Mesenchymal stem cell (in vitro differentiated cells and primary cell): Measurements from ENCODE around the gene EXOC3L2.
A peak's percentile ranks its signal among the peaks of the same experiment; 100 is the strongest.

Source experiments
- DNase-seq: peaks from one replicate; pipeline ENCODE4 v3.0.0-alpha.2; 2013
- H2AFZ ChIP-seq: one replicate; pipeline ENCODE4 v1.6.1; 2013; ENCODE audit warnings: low read depth, mild to moderate bottlenecking, control low read depth, inconsistent platforms, low read length, moderate library complexity
- H2AK5ac ChIP-seq: 2 replicates; pipeline ENCODE4 v1.6.1; 2013; ENCODE audit warnings: low read length, moderate library complexity, mild to moderate bottlenecking, inconsistent platforms; ENCODE audit not compliant: severe bottlenecking
- H2BK120ac ChIP-seq: one replicate; pipeline ENCODE4 v1.6.1; 2013; ENCODE audit warnings: low read depth, mild to moderate bottlenecking, inconsistent platforms, low read length, moderate library complexity
- H2BK12ac ChIP-seq, 2 experiments: one replicate each; pipeline ENCODE4 v1.6.1; 2013; ENCODE audit warnings: inconsistent platforms in 2 of 2, low read length in 2 of 2, mild to moderate bottlenecking in 2 of 2, moderate library complexity in 2 of 2, control low read depth in 1 of 2
- H2BK15ac ChIP-seq: one replicate; pipeline ENCODE4 v1.6.1; 2013; ENCODE audit warnings: mild to moderate bottlenecking, low read depth, inconsistent platforms; ENCODE audit not compliant: poor library complexity, severe bottlenecking
- H2BK5ac ChIP-seq: 2 replicates; pipeline ENCODE4 v1.6.1; 2013; ENCODE audit warnings: low read depth, mild to moderate bottlenecking, low read length, control low read depth, inconsistent platforms; ENCODE audit not compliant: poor library complexity, severe bottlenecking
- H3K14ac ChIP-seq, 2 experiments: one replicate each; pipeline ENCODE4 v1.6.1; 2013; ENCODE audit warnings: inconsistent platforms in 2 of 2, low read length in 2 of 2, control low read depth in 1 of 2, mild to moderate bottlenecking in 1 of 2, moderate library complexity in 1 of 2
- H3K18ac ChIP-seq, 2 experiments: one replicate each; pipeline ENCODE4 v1.6.1; 2013; ENCODE audit warnings: inconsistent platforms in 2 of 2, low read length in 2 of 2, control low read depth in 1 of 2, low read depth in 1 of 2, mild to moderate bottlenecking in 1 of 2
- H3K23ac ChIP-seq, 2 experiments: one replicate each; pipeline ENCODE4 v1.6.1; 2013; ENCODE audit warnings: inconsistent platforms in 2 of 2, low read length in 2 of 2, mild to moderate bottlenecking in 2 of 2, moderate library complexity in 2 of 2, control low read depth in 1 of 2
- H3K27ac ChIP-seq: 2 replicates; pipeline ENCODE4 v1.5.1; 2013; ENCODE audit warnings: mild to moderate bottlenecking, moderate library complexity, low read length, control low read depth, inconsistent platforms; ENCODE audit not compliant: poor library complexity, severe bottlenecking
- H3K27me3 ChIP-seq, 2 experiments: 2 replicates each; pipeline versions ENCODE4 v1.6.1 to v1.7.0; 2013; ENCODE audit warnings: low read length in 2 of 2, mild to moderate bottlenecking in 2 of 2, moderate library complexity in 2 of 2, control low read depth in 1 of 2, inconsistent platforms in 1 of 2; ENCODE audit not compliant: control insufficient read depth in 1 of 2, insufficient read depth in 1 of 2
- H3K36me3 ChIP-seq, 2 experiments: 2 replicates each; pipeline versions ENCODE4 v1.6.1 to v1.7.0; 2013; ENCODE audit warnings: low read length in 2 of 2, control low read depth in 1 of 2, inconsistent platforms in 1 of 2, low read depth in 1 of 2, mild to moderate bottlenecking in 1 of 2; ENCODE audit not compliant: insufficient read depth in 2 of 2, control insufficient read depth in 1 of 2
- H3K4ac ChIP-seq, 2 experiments: one replicate each; pipeline ENCODE4 v1.6.1; 2013; ENCODE audit warnings: inconsistent platforms in 2 of 2, low read length in 2 of 2, mild to moderate bottlenecking in 2 of 2, moderate library complexity in 2 of 2, control low read depth in 1 of 2, low read depth in 1 of 2
- H3K4me1 ChIP-seq: 2 replicates; pipeline ENCODE4 v1.6.1; 2013; ENCODE audit warnings: low read depth, low read length, control low read depth; ENCODE audit not compliant: control insufficient read depth, insufficient read depth
- H3K4me2 ChIP-seq: 2 replicates; pipeline ENCODE4 v1.6.1; 2013; ENCODE audit warnings: low read length, mild to moderate bottlenecking, inconsistent platforms; ENCODE audit not compliant: poor library complexity, severe bottlenecking
- H3K4me3 ChIP-seq, 2 experiments: 2 replicates each; pipeline versions ENCODE4 v1.5.1 to v1.7.0; 2013; ENCODE audit warnings: low read length in 2 of 2, mild to moderate bottlenecking in 2 of 2, control low read depth in 1 of 2, low read depth in 1 of 2; ENCODE audit not compliant: insufficient read depth in 1 of 2
- H3K79me1 ChIP-seq: replicated peaks from 2 replicates; pipeline ENCODE4 v1.6.1; 2013; ENCODE audit warnings: mild to moderate bottlenecking, control low read depth, low read length, inconsistent platforms; ENCODE audit not compliant: poor library complexity, severe bottlenecking
- H3K9ac ChIP-seq: 2 replicates; pipeline ENCODE4 v1.7.0; 2013; ENCODE audit warnings: mild to moderate bottlenecking, low read length, moderate library complexity
- H3K9me3 ChIP-seq: 2 replicates; pipeline ENCODE4 v1.7.0; 2013; ENCODE audit warnings: mild to moderate bottlenecking, low read length; ENCODE audit not compliant: control insufficient read depth
- H4K8ac ChIP-seq: one replicate; pipeline ENCODE4 v1.6.1; 2013; ENCODE audit warnings: inconsistent platforms, mild to moderate bottlenecking, low read length, moderate library complexity
- H4K91ac ChIP-seq: one replicate; pipeline ENCODE4 v1.6.1; 2013; ENCODE audit warnings: mild to moderate bottlenecking, low read length, inconsistent platforms
- WGBS: methylation state at CpG from one replicate; pipeline ENCODE4 v1.1.7; 2013; ENCODE audit warnings: mixed read lengths; 5-methylcytosine and 5-hydroxymethylcytosine counted together

The EXOC3L2 gene

DNA sequence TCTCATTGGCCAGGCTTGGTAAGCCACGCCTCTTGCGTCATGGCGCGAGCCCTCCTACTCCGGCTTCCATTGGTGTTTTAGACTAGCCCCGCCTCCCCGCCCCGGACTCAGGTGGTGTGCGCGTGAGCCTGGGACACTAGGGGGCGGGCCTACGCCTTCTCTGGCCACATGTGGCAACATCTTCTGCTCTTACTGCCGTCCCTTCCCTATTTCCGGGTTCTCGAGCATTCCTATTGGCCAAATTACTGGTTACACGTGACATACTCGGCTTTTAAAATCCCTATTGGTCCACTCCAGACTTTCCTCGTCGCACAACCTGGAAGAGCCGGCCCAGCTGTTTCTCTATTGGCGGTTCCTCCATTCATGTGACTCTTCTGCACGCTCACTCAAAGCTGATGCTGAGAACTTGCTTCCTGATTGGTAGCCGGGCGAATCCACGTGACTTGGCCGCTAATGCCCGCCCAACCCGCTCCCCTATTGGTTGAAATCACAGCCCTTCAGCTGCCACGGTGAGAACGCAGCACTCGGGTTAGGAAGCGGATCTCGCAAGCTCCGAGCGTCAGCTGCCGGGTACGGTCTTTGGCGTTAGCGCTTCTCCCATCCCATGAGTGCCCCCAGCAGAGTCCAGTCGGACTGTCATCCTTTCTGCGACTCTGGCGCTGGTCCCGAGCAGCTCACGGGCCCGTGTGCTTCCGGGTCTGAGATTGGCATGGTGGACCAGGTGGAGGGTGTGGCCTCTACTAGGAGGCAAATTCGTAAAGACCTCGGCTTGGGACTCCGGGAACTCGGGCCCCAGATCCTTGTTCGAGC is 66.7 kb downstream of the EXOC3L2 start, which contains the start of gene BLOC1S3:
Gene BLOC1S3, plus strand, starts transcription at position 523 of the 810 bp plus-strand sequence. CDS start 513 bp downstream, outside the sequence.
- H3K36me3 ChIP-seq: peaks cover 3 to 15% of the 10 kb centered on the region in 2 experiments
- peaks cover 28% of the 10 kb centered on the region for H3K79me1 ChIP-seq
- peak within 1 kb of the TSS; percentile 81 to 99 for H3K4me3 ChIP-seq
- H2AK5ac ChIP-seq: no peak within 1 kb of the TSS
- no peak within 1 kb of the TSS for H2BK120ac ChIP-seq
- peak within 1 kb of the TSS in 1 of 2 experiments; percentile 86 for H3K14ac ChIP-seq
- H3K23ac ChIP-seq: peak within 1 kb of the TSS in 1 of 2 experiments; percentile 98
- peak within 1 kb of the TSS; percentile 94 for H3K4me2 ChIP-seq
- H2BK15ac ChIP-seq: peak within 1 kb of the TSS; percentile 78
- H4K91ac ChIP-seq: peak within 1 kb of the TSS; percentile 80
- H3K9ac ChIP-seq: peak within 1 kb of the TSS; percentile 98
- H3K9me3 ChIP-seq: no peaks in the 10 kb centered on the region
- under 1% methylated on average over 51 of the region's 51 CpGs for WGBS
- peak within 1 kb of the TSS; percentile 79 for H2AFZ ChIP-seq
- H3K27ac ChIP-seq: peak within 1 kb of the TSS; percentile 92
- H2BK12ac ChIP-seq: peak within 1 kb of the TSS in 1 of 2 experiments; percentile 19
- H2BK5ac ChIP-seq: peak within 1 kb of the TSS; percentile 53
- peak; percentile 100 for DNase-seq
- peak within 1 kb of the TSS; percentile 75 to 83 for H3K4ac ChIP-seq
- peaks cover 32% of the 10 kb centered on the region for H3K4me1 ChIP-seq
- peak within 1 kb of the TSS; percentile 40 to 87 for H3K18ac ChIP-seq
- peak within 1 kb of the TSS; percentile 76 for H4K8ac ChIP-seq
- H3K27me3 ChIP-seq: no peaks in the 10 kb centered on the region

DNA sequence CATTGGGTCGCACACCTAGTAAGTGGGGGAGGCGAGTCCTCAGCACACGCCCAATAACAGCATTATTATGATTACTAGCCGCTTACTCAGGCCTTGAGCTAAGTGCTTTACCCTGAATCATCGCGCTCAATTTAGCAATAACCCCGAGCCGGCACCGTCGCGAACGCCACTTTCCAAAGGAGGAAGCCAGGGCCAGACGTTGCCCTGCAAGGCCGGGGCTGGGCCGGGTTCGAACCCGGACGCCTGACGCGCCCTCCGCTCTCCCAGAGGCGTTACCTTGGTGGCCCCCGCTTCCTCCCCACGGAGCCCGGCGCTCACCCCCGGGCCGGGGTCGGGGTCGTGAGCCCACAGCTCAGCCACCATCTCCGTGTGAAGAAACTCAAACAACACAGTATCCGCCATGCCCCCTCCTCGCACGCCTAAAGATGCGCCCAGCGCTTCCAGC is 67.4 kb downstream of the EXOC3L2 start, which contains the start of gene TRAPPC6A:
Gene TRAPPC6A, minus strand, starts transcription at position 421 of the 445 bp plus-strand sequence. Its CDS starts 19 bp downstream, at position 402.
- Histone ChIP-seq H2BK15ac (peak within 1 kb of the TSS; percentile 78), H3K4me3 (peak within 1 kb of the TSS; percentile 81 to 99), H3K36me3 (peaks cover 3 to 15% of the 10 kb centered on the region in 2 experiments), H4K8ac (peak within 1 kb of the TSS; percentile 88), H2AK5ac (no peak within 1 kb of the TSS), H3K27ac (peak within 1 kb of the TSS; percentile 92), H3K4ac (peak within 1 kb of the TSS; percentile 75 to 83), H3K9me3 (no peaks in the 10 kb centered on the region), H3K27me3 (no peaks in the 10 kb centered on the region), H2BK5ac (no peak within 1 kb of the TSS), H4K91ac (peak within 1 kb of the TSS; percentile 23), H3K79me1 (peaks cover 27% of the 10 kb centered on the region), H2AFZ (peak within 1 kb of the TSS; percentile 79), H3K23ac (no peak within 1 kb of the TSS), H3K18ac (peak within 1 kb of the TSS; percentile 40 to 87), H3K9ac (peak within 1 kb of the TSS; percentile 98), H3K4me2 (peak within 1 kb of the TSS; percentile 94), H3K14ac (peak within 1 kb of the TSS in 1 of 2 experiments; percentile 86), H2BK12ac (peak within 1 kb of the TSS; percentile 15 to 18), H3K4me1 (peaks cover 33% of the 10 kb centered on the region), H2BK120ac (no peak within 1 kb of the TSS)
- under 1% methylated on average over 36 of the region's 36 CpGs for WGBS
- peak; percentile 89 for DNase-seq

DNA sequence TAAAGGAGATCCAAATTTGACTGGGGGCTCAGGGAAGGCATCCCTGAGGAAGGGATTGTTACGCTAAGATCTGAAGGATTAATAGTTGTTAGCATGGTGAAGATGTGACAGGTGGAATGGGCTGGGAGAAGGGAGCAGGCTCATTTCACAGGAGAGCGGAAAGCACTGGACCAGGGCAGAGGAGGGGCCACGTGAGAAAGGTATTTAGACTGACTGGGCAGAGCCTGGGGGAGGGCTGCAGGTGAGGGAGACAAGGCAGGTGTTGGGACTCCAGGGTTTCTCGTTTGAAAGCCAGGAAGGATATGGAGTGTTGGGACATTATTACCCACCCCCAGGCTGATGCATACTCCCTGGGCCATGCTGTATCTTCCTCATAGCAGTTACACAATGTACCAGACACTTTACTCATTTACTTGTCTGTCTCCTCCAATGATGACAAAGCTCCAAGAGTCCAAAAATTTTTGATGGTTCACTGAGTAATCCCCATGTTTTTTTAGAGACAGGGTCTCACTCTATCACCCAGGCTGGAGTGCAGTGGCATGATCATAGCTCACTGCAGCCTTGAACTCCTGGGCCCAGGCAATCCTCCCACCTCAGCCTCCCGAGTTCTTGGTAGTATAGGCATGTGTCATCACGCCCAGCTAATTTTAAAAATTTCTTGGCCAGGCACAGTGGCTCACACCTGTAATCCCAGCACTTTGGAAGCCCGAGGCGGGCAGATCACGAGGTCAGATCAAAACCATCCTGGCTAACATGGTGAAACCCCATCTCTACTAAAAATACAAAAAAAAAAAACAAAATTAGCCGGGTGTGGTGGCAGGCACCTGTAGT is 69.5 kb downstream of the EXOC3L2 start:
- no peak overlapping the region for H3K4me2 ChIP-seq
- H2BK12ac ChIP-seq: no peak overlapping the region
- no peak overlapping the region for H3K14ac ChIP-seq
- WGBS: 95% methylated on average over 8 of the region's 10 CpGs
- no peak overlapping the region for H3K4ac ChIP-seq
- H3K18ac ChIP-seq: no peak overlapping the region
- no peak overlapping the region for H2AK5ac ChIP-seq
- no peak overlapping the region for H2AFZ ChIP-seq
- no peak overlapping the region for H2BK120ac ChIP-seq
- no peak for DNase-seq
- H2BK15ac ChIP-seq: no peak overlapping the region
- H3K4me1 ChIP-seq: peaks cover 32% of the 10 kb centered on the region
- no peak overlapping the region for H3K23ac ChIP-seq
- H3K27me3 ChIP-seq: no peaks in the 10 kb centered on the region
- peaks cover 3 to 4% of the 10 kb centered on the region in 2 experiments for H3K36me3 ChIP-seq
- no peak overlapping the region for H3K27ac ChIP-seq
- no peaks in the 10 kb centered on the region for H3K9me3 ChIP-seq
- H4K91ac ChIP-seq: no peak overlapping the region
- no peak overlapping the region for H3K9ac ChIP-seq
- no peak overlapping the region for H2BK5ac ChIP-seq
- no peak overlapping the region for H3K4me3 ChIP-seq
- peaks cover 19% of the 10 kb centered on the region for H3K79me1 ChIP-seq
- H4K8ac ChIP-seq: no peak overlapping the region
